ENCODE results near the gene GRID1.

Gene GRID1

GRCh38 chr10:86374664-86375063 lies 8.1 kb upstream of the GRID1 start:
- Histone ChIP-seq H2AFZ (ENCODE audit: low read length) (no peak overlapping the region), H3K9ac (ENCODE audit: low read length) (no peak overlapping the region), H3K27me3 (ENCODE audit: insufficient read depth, low read length) (no peaks in the 10 kb centered on the region; the same call in 1 of the 2 replicates), H4K20me1 (ENCODE audit: insufficient read depth, low read length) (no peaks in the 10 kb centered on the region), H3K27ac (ENCODE audit: low read depth, low read length, poor library complexity, severe bottlenecking) (no peak overlapping the region), H3K36me3 (ENCODE audit: insufficient read depth, low read length) (no peaks in the 10 kb centered on the region), H3F3A (ENCODE audit: insufficient read depth, low read length) (no peaks in the 10 kb centered on the region), H3K9me3 (ENCODE audit: low read length) (no peaks in the 10 kb centered on the region), H3K4me1 (ENCODE audit: insufficient read depth, low read length, severe bottlenecking) (peaks cover 4% of the 10 kb centered on the region), H3K9me2 (ENCODE audit: low read depth, low read length) (no peaks in the 10 kb centered on the region), H3K4me3 (ENCODE audit: low read depth, low read length, poor library complexity, severe bottlenecking) (no peak overlapping the region), H3K4me2 (ENCODE audit: low read length) (no peak overlapping the region), H3K79me2 (ENCODE audit: insufficient read depth, low read length) (no peaks in the 10 kb centered on the region)
- no peak for TF ChIP-seq EZH2 (IDR thresholded peaks at IDR 0.05; ENCODE audit: borderline replicate concordance, low read length)
- TF ChIP-seq CTCF (IDR thresholded peaks at IDR 0.05; ENCODE audit: low read length): no peak

GRCh38 chr10:86373828-86374227 lies 7.2 kb upstream of the GRID1 start:
- no peaks in the 10 kb centered on the region; the same call in 1 of the 2 replicates for H3K27me3 ChIP-seq (ENCODE audit: insufficient read depth, low read length)
- no peak overlapping the region for H3K9ac ChIP-seq (ENCODE audit: low read length)
- H2AFZ ChIP-seq (ENCODE audit: low read length): no peak overlapping the region
- H3K4me1 ChIP-seq (ENCODE audit: insufficient read depth, low read length, severe bottlenecking): peaks cover 4% of the 10 kb centered on the region
- TF ChIP-seq EZH2 (IDR thresholded peaks at IDR 0.05; ENCODE audit: borderline replicate concordance, low read length) (no peak), CTCF (IDR thresholded peaks at IDR 0.05; ENCODE audit: low read length) (no peak)
- no peaks in the 10 kb centered on the region for H3K36me3 ChIP-seq (ENCODE audit: insufficient read depth, low read length)
- no peak overlapping the region for H3K27ac ChIP-seq (ENCODE audit: low read depth, low read length, poor library complexity, severe bottlenecking)
- no peaks in the 10 kb centered on the region for H3F3A ChIP-seq (ENCODE audit: insufficient read depth, low read length)
- H3K4me3 ChIP-seq (ENCODE audit: low read depth, low read length, poor library complexity, severe bottlenecking): no peak overlapping the region
- no peaks in the 10 kb centered on the region for H3K9me3 ChIP-seq (ENCODE audit: low read length)
- H4K20me1 ChIP-seq (ENCODE audit: insufficient read depth, low read length): no peaks in the 10 kb centered on the region
- no peak overlapping the region for H3K4me2 ChIP-seq (ENCODE audit: low read length)
- no peaks in the 10 kb centered on the region for H3K79me2 ChIP-seq (ENCODE audit: insufficient read depth, low read length)
- H3K9me2 ChIP-seq (ENCODE audit: low read depth, low read length): no peaks in the 10 kb centered on the region

GRCh38 chr10:86373251-86373650 lies 6.7 kb upstream of the GRID1 start:
- H3K4me2 ChIP-seq (ENCODE audit: low read length): no peak overlapping the region

More at GRCh38 chr10:86373251-86373650, 6.7 kb upstream of the GRID1 start:
- TF ChIP-seq EZH2 (IDR thresholded peaks at IDR 0.05; ENCODE audit: borderline replicate concordance, low read length) (no peak), CTCF (IDR thresholded peaks at IDR 0.05; ENCODE audit: low read length) (no peak)
- Histone ChIP-seq H3K27ac (ENCODE audit: low read depth, low read length, poor library complexity, severe bottlenecking) (no peak overlapping the region), H3K4me3 (ENCODE audit: low read depth, low read length, poor library complexity, severe bottlenecking) (no peak overlapping the region), H3K9me2 (ENCODE audit: low read depth, low read length) (no peaks in the 10 kb centered on the region), H3K4me1 (ENCODE audit: insufficient read depth, low read length, severe bottlenecking) (peaks cover 4% of the 10 kb centered on the region), H3K79me2 (ENCODE audit: insufficient read depth, low read length) (no peaks in the 10 kb centered on the region), H3K9ac (ENCODE audit: low read length) (no peak overlapping the region), H3K9me3 (ENCODE audit: low read length) (no peaks in the 10 kb centered on the region), H3K36me3 (ENCODE audit: insufficient read depth, low read length) (no peaks in the 10 kb centered on the region), H3K27me3 (ENCODE audit: insufficient read depth, low read length) (no peaks in the 10 kb centered on the region; the same call in 1 of the 2 replicates), H3F3A (ENCODE audit: insufficient read depth, low read length) (no peaks in the 10 kb centered on the region), H2AFZ (ENCODE audit: low read length) (no peak overlapping the region), H4K20me1 (ENCODE audit: insufficient read depth, low read length) (no peaks in the 10 kb centered on the region)
